GM21390 (cell line): ENCODE results near the gene CLEC4D.
"Not testable (repeated sequence)": the region's sequence is repeated elsewhere in the genome, so short reads cannot be mapped to it uniquely, and the experiment has no call there.

ENCODE experiments used
- ATAC-seq: cut with Tn5 transposase; IDR thresholded peaks from one replicate; pipeline ENCODE4 v1.9.1; 2021; ENCODE audit not compliant: unreplicated experiment

CLEC4D gene

DNA sequence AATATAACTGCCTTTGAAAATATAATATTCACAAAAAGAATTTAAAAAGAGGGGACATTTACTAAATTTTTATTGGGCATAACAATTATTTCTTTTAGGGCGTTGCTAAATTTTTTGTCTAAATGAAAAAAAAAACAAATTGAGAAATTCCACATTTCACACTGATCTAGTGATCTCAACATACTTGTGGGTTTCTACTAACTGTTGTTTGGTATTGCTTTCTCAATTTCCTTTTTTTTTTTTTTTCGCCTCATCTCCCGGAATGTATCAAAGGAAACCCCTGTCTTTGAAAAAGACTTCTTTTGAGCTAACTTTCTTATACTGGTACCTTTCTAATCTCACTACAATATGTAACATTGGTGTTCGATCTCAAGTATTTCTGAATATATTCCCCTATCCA, at the start of gene CLEC4D:
Gene CLEC4D (plus strand): TSS at position 248 of the 400 bp plus-strand sequence. CDS start 230 bp downstream, outside the sequence.
- ATAC-seq, result no peak

GRCh38 chr12:8465301-8465996, 47.9 kb upstream of the CLEC4D start:
- no peak for ATAC-seq

DNA sequence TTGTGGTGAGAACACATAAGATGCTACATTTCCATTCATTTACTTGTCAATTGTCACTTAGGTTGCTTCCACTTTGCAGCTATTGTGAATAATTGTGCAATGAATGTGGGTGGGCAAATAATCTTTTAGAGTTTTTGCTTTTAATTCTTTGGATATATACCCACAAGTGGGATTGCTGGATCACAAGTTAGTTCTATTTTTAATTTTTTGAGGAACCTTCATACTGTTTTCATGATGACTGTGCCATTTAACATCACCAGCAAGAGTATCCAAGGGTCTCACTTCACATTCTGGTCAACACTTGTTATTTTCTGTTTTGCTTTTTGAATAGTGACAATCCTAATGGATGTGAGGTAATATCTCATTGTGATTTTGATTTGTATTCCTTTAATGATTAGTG, 47.1 kb upstream of the CLEC4D start:
- ATAC-seq, result no peak

DNA sequence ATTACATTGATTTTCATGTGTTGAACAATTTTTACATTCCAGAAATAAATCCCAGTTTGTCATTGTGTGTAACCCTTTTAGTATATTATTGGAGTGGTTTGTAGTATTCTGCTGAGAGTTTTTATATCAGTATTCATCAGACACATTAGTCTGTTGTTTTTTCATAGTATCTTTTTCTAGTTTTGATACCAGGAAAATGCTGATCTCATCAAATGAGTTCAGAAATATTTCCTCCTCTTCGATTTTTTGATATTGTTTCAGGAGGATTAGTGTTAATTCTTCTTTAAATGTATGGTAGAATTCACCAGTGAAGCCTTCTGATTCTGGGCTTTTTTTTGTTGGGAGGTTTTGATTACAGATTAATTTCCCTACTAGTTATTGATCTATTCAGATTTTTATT, 42.2 kb upstream of the CLEC4D start:
- no peak for ATAC-seq

GRCh38 chr12:8475508-8476203, 37.6 kb upstream of the CLEC4D start:
- no peak for ATAC-seq

GRCh38 chr12:8482571-8483061, 30.7 kb upstream of the CLEC4D start:
- no peak for ATAC-seq

GRCh38 chr12:8483079-8483478, 30.2 kb upstream of the CLEC4D start:
- ATAC-seq, result no peak

GRCh38 chr12:8491646-8492530, 21.4 kb upstream of the CLEC4D start:
- no peak for ATAC-seq

DNA sequence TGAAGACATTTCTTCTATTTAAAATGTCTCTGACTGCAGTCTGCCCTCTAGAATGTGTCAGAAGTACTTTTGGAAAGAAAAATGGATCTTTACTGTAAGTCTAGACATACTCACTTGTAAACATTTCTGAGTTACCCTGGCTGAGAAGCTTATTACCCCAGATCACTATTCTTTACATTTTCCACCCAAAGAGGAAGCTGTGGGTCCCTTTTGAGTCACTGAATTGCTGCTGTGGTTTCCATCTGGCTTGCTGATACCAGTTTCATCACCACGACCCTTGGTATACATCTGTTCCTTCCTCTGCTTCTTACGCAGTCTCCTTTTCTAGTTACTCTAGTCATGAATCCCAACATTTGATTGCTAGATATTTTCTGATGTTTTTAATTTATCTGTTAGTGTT, 20.2 kb upstream of the CLEC4D start:
- peak; percentile 98 for ATAC-seq

DNA sequence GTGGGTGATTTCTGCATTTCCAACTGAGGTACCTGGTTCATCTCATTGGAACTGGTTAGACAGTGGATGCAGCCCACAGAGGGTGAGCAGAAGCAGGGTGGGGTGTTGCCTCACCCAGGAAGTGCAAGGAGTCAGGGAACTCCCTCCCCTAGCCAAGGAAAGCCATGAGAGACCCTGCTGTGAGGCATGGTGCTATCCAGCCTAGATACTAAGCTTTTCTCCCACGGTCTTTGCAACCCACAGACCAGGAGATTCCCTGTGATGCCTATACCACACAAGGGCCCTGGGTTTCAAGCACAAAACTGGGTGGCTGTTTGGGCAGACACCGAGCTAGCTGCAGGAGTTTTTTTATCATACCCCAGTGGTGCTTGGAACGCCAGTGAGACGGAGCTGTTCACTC, 17.6 kb upstream of the CLEC4D start:
- ATAC-seq, result not testable (repeated sequence)

DNA sequence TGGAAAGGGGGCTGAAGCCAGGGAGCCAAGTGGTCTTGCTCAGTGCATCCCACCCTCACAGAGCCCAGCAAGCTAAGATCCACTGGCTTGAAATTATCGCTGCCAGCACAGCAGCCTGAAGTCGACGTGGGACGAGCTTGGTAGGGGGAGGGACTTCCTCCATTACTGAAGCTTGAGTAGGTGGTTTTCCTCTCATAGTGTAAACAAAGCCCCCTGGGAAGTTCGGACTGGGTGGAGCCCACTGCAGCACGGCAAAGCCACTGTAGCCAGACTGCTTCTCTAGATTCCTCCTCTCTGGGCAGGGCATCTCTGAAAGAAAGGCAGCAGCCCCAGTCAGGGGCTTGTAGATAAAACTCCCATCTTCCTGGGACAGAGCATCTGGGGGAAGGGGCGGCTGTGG, 17.2 kb upstream of the CLEC4D start:
- ATAC-seq, result not testable (repeated sequence)

DNA sequence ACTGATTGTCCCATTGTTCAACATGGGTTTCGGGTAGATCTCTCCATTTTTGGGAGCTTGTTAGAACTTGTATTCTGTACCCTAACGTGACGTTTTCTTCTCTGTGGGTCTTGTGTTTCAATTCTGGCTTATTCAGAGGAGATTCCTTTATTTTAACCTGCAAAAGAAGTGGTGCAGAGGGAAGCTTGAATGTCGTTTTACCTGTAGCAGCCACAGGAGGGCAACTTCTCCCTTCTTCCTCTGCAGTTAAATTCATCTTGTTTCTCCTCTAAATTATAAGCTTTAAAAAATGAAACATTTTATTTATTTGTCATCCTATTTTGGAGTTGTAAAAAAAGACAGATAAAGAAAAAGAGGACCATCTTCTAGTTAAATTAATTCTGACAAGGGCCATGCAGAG, 13.7 kb upstream of the CLEC4D start:
- ATAC-seq, result no peak

DNA sequence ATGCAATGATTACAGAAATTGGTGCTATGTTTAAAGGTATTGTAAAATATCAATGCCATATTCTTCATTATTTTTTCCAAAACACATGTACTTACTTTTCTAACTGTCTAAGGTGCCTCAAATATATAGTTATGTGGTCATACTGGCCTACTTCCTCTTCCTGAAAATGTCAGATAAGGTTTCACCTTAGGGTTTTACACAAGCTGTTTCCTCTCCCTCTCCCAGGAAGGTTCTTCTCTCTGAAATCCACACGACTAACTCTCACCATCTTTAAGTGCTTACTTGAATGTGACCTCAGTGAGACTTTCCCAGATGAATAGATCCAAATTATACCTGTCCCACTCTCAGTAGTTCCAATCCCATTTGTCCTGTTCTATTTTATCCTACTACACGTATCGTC, 11.6 kb upstream of the CLEC4D start:
- ATAC-seq, result no peak

GRCh38 chr12:8504351-8504750, 9.0 kb upstream of the CLEC4D start:
- ATAC-seq, result no peak

GRCh38 chr12:8507596-8507995, 5.7 kb upstream of the CLEC4D start:
- ATAC-seq, result no peak

DNA sequence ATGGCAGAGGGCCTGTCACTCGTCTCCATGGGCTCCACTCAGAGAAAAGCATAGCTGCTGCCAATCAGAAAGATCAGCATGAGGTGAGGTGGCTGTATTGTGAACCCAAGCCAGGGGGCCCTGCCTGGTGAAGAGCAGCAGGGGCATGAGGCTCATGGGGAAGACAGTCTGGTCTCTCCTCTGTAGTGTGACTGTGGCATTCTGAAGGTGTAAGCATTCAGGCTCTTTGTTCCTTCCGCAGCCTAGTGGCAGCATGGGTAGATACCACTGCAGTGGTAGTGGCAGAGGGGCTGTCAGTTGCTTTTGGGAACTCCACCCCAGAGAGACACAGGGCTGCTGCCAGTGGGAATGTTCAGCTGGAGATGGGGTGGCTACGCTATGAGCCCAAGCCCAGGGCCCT, 5.1 kb upstream of the CLEC4D start:
- ATAC-seq, result no peak

DNA sequence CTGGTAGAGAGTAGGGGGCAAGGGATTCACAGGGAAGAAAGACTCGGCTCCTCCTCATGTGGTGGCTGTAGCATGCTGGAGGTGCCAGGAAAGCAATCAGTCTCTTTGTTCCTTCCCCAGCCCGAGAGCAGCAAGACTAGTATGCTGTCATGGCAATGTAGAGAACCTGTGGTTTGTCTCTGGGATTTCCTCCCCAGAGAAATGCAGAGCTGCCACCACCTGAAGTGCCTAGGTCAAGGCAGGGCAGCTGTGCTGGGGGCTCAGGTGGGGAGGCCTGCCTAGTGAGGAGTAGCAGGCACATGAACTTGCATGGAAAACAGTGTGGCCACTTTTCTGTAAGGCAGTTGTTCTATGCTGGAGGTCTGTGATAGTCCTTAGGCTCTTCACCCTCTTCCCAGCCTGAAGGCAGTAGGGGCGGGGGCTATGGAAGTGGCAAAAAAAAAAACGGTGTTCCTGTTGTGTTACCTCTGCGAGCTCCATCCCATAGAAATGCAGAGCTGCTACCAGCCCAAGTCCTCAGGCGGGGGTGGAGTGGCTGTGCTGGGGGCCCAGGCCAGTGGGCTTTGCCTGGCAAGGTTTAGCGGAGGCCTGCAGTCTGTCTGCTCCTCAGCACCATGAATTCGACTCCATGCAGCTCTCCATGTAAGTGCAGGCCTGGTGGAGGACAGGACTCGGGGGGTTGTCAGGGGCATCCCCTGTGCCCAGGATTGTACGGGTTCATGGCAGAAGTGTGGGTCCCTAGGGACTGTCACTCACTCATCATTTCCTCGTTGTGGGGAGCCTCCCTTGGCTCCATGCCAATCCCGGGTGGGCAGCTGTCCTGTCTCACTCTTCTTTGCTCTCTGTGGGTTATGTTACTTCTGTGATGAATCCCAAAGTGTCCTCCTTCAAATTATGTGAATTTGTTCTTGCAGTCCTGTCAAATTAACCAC, 4.1 kb upstream of the CLEC4D start:
- no peak for ATAC-seq

GRCh38 chr12:8517971-8518370, 4.7 kb downstream of the CLEC4D start:
- ATAC-seq, result no peak

- ATAC-seq, result no peak
Measured at GRCh38 chr12:8519171-8519570, 5.9 kb downstream of the CLEC4D start.
